ENCODE data around the gene ATRIP. TPM values are rescaled to one million over a fixed set of nuclear protein-coding genes. Genes with fewer than 3 reads are reported as not detected.
"Not testable (repeated sequence)": the region's sequence is repeated elsewhere in the genome, so short reads cannot be mapped to it uniquely, and the experiment has no call there.

Gene ATRIP
- total RNA-seq, 1 donor, result 7.8 TPM

- TF ChIP-seq, protein P1, sequence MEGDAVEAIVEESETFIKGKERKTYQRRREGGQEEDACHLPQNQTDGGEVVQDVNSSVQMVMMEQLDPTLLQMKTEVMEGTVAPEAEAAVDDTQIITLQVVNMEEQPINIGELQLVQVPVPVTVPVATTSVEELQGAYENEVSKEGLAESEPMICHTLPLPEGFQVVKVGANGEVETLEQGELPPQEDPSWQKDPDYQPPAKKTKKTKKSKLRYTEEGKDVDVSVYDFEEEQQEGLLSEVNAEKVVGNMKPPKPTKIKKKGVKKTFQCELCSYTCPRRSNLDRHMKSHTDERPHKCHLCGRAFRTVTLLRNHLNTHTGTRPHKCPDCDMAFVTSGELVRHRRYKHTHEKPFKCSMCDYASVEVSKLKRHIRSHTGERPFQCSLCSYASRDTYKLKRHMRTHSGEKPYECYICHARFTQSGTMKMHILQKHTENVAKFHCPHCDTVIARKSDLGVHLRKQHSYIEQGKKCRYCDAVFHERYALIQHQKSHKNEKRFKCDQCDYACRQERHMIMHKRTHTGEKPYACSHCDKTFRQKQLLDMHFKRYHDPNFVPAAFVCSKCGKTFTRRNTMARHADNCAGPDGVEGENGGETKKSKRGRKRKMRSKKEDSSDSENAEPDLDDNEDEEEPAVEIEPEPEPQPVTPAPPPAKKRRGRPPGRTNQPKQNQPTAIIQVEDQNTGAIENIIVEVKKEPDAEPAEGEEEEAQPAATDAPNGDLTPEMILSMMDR (IDR thresholded peaks at IDR 0.05; ENCODE audit: insufficient read depth, low read depth, low read length), result no peak
- H3K4me3 ChIP-seq (ENCODE audit: low read depth, low read length), result no peak overlapping the region
- DNase-seq (ENCODE audit: low read depth), result no peak
Observed at GRCh38 chr3:48473617-48473952, 27.0 kb downstream of the ATRIP start.

- not testable (repeated sequence) for H3K4me3 ChIP-seq (ENCODE audit: low read depth, low read length); DNase-seq (ENCODE audit: low read depth)
Observed at GRCh38 chr3:48474031-48474430, 27.5 kb downstream of the ATRIP start.

DNA sequence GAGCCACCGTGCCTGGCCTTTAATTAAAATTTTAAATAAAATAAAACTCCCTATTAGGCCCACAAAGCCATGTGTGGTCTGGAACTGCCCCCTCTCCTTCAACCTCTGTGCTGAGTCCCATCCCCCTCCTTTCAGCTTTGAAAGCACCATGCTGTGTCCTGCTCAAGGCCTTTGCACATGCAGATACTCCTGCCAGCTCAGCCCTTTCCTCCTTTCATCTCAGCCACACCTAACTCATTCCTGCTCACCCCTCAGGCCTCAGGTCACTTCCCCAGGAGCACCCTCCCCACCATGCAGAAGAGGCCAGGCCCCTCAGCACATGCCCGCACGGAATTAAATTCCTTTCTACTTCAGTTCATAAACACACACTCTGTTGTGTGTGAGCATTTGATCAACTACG is 28.1 kb downstream of the ATRIP start:
- DNase-seq (ENCODE audit: low read depth), result no peak
- H3K4me3 ChIP-seq (ENCODE audit: low read depth, low read length), result no peak overlapping the region
- TF ChIP-seq, protein P1 (IDR thresholded peaks at IDR 0.05; ENCODE audit: insufficient read depth, low read depth, low read length), result no peak

DNA sequence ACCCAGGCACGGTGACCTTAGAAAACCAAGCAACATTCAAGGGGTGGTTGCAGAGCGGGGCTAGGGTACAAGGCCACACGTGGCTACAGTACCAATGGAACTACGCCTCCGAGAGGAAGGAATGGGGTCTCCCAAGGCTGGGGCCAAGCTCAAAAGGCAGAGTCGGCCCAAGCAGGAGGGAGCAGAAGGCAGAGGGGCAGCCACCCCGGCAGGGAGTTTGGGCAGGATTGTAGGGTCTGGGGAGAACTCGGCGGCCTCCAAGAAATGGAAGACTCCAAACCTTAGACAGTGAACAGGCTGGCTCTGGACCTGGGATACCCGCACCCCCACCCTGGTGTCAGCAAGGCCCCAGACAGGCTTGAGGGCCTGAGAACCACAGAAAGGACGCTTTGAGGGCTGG is 28.7 kb downstream of the ATRIP start:
- no peak for DNase-seq (ENCODE audit: low read depth)
- TF ChIP-seq, protein P1 (IDR thresholded peaks at IDR 0.05; ENCODE audit: insufficient read depth, low read depth, low read length), result no peak
- H3K4me3 ChIP-seq (ENCODE audit: low read depth, low read length), result no peak overlapping the region

DNA sequence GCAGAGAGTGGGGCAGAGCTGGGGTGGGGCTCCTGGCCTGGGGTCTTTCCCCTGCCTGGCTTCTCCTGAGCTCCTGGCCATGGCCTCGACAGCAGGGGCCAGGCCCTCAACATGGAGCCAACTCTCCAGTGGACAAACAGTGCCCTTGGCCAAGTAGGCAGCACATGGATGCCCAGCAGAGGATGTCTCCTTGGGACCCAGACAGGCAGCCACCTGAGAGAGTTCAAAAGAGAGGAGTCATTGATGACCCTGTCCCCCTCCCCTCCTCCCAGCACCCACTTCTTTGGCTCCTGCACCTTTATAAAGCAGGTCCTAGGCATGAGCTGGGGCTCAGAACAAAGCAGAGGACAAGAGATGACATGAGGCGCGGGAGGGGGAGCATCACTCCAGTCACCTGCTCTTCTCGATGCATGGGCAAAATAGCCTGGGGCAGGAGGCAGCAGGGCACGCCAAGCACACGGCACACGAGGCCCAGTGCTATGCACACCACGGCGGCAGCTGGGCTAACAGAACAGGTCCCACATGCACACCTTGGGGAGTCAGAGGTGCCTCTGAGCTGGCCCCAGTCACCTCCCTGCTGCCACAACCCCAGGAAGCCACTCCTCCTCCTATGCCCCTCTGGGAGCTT is 30.0 kb downstream of the ATRIP start:
- TF ChIP-seq, protein P1 (IDR thresholded peaks at IDR 0.05; ENCODE audit: insufficient read depth, low read depth, low read length), result no peak
- no peak overlapping the region for H3K4me3 ChIP-seq (ENCODE audit: low read depth, low read length)
- DNase-seq (ENCODE audit: low read depth), result no peak

- TF ChIP-seq, protein P1 (IDR thresholded peaks at IDR 0.05; ENCODE audit: insufficient read depth, low read depth, low read length), result no peak
- DNase-seq (ENCODE audit: low read depth), result no peak
- H3K4me3 ChIP-seq (ENCODE audit: low read depth, low read length), result no peak overlapping the region
Observed at GRCh38 chr3:48477959-48478520, 31.5 kb downstream of the ATRIP start.

DNA sequence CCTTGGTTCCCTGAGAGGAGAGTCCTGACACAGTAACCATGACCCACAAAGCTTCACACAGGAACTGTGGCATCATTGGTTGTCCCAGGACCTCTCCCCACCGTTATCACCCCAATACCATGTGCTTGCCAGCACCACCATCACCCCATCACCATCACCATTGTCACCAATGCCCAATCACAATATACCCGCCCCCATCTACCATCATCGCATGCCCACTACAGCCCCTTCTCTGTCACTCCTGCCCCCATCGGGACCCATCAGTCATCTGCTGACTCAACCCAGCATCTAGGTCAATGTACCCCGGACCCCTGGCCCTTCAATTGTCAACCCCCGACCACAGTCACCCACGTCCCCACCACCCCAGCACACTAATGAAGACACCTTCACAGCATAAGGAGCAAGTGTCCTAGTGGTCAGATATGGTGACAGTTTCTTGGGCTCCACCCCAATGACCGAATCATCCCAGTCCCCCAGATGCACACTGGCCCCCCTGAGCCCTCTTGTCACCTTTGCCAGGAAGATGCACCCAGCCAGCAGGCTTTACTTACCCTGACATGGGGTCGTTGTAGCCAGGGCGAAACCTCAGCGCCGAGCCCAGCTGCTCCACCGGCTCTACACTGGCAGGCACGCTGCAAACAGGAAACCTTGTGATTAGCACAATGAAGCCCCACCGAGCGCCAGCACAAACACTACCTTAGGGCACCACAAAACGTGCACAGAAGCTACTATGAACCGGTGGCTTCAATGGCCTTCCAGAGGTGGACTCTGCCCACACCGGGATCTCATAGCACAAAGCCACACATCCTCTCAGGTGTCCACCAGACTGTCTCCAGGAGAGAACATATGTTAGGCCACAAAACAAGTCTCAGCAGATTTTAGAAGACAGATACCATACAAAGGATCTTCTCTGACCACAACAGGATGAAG is 32.4 kb downstream of the ATRIP start:
- no peak for DNase-seq (ENCODE audit: low read depth)
- H3K4me3 ChIP-seq (ENCODE audit: low read depth, low read length), result no peak overlapping the region
- TF ChIP-seq, protein P1 (IDR thresholded peaks at IDR 0.05; ENCODE audit: insufficient read depth, low read depth, low read length), result no peak

GRCh38 chr3:48480891-48481290 is 34.4 kb downstream of the ATRIP start:
- H3K4me3 ChIP-seq (ENCODE audit: low read depth, low read length); DNase-seq (ENCODE audit: low read depth): not testable (repeated sequence)

DNA sequence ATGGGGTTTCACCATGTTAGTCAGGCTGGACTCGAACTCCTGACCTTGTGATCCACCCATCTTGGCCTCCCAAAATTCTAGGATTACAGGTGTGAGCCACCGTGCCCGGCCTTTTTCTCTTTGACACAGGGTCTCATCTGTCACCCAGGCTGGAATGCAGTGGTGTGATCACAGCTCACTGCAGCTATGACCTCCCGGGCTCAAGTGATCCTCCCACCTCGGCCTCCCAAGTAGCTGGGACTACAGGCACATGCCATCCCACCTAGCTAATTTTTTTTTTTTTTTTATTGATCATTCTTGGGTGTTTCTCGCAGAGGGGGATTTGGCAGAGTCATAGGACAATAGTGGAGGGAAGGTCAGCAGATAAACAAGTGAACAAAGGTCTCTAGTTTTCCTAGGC is 36.3 kb downstream of the ATRIP start:
- not testable (repeated sequence) for DNase-seq (ENCODE audit: low read depth); H3K4me3 ChIP-seq (ENCODE audit: low read depth, low read length)
